ENCODE measurements around the gene CABLES1. TPM values are rescaled to one million over a fixed set of nuclear protein-coding genes. Genes with fewer than 3 reads are reported as not detected.
A peak's percentile ranks its signal among the peaks of the same experiment; 100 is the strongest.

The CABLES1 gene
- total and polyA plus RNA-seq, 2 of the 4 experiments (the other 2 are of a cell fraction), result 4.7 to 5.7 TPM

DNA sequence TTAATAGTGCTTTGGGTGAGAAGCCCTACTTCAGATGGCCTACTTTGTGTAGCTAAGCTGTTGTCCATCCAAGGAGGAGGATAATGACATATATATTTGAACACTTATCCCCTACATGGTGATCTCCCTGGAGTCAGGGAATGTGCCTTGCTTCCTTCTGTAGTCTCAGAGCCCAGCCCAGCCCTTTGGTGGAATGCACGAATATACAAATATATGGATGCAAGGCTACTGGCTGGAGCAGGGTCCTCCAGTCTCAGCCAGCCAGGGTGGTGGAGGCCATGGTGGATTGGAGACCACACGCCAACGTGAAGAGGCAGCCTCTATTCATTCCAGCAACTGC, 167.2 kb downstream of the CABLES1 start:
- H2AK5ac ChIP-seq (ENCODE audit: low read depth, low read length), result peak overlapping the region; percentile 92; the same call in 1 of the 2 replicates
- H3K36me3 ChIP-seq (ENCODE audit: control insufficient read depth, insufficient read depth, low read length), result no peaks in the 10 kb centered on the region
- dilution Hi-C loops (cut with HindIII; ENCODE audit: low sequenced_read_pairs, unreplicated experiment) (no loop called here), in situ Hi-C loops (cut with MboI; ENCODE audit: low sequenced_read_pairs) (no loop called here), intact Hi-C loops (cut with micrococcal nuclease) (loop anchor here (5.0 kb wide), 1 partner anchor 75 kb away; no protein-coding TSS in a partner anchor)
- DNase-seq, result no peak
- no peak overlapping the region for H3K9ac ChIP-seq (ENCODE audit: low read depth, low read length)
- H4K91ac ChIP-seq (ENCODE audit: insufficient read depth, low read depth, low read length), result peak overlapping the region; percentile 83
- ATAC-seq (ENCODE audit: low read depth), result peak; percentile 53
- peak overlapping the region; percentile 28; the same call in 1 of the 2 replicates for H3K23ac ChIP-seq (ENCODE audit: low read depth, low read length)
- no peak overlapping the region for H3K4me3 ChIP-seq (ENCODE audit: insufficient read depth, low read depth, low read length)
- H4K5ac ChIP-seq (ENCODE audit: low read depth, low read length), result peak overlapping the region; percentile 21
- ChIA-PET POLR2A (ENCODE audit: unreplicated experiment) (no interaction called here), CTCF (no interaction called here)
- BruUV-seq (replicated peaks), result no TSS peak
- H2BK15ac ChIP-seq (ENCODE audit: low read depth, low read length), result peak overlapping the region; percentile 23; the same call in 2 of the 3 replicates
- no peak overlapping the region for H2AK9ac ChIP-seq (replicated peaks; ENCODE audit: low read depth, low read length, poor library complexity)
- H3K4ac ChIP-seq (ENCODE audit: low read depth, low read length), result peak overlapping the region; percentile 71
- H3K4me1 ChIP-seq (ENCODE audit: control insufficient read depth, insufficient read depth, low read length), result peaks cover 31% of the 10 kb centered on the region
- no peaks in the 10 kb centered on the region for H3K9me3 ChIP-seq (ENCODE audit: control insufficient read depth, insufficient read depth, low read length)
- no peak overlapping the region for H3K4me2 ChIP-seq (ENCODE audit: low read depth, low read length)
- no peaks in the 10 kb centered on the region for H3K79me1 ChIP-seq (ENCODE audit: low read depth in 1 of 2, low read length in 2 of 2)
- H3K56ac ChIP-seq (ENCODE audit: extremely low read depth, insufficient read depth, low read length), result no peak overlapping the region; the same call in 1 of the 2 replicates
- peak overlapping the region; percentile 91 for H3K18ac ChIP-seq (ENCODE audit: low read depth, low read length)
- peak overlapping the region; percentile 3 to 83; a peak in 3 of 4 replicates for H4K8ac ChIP-seq (ENCODE audit: low read depth in 2 of 2, low read length in 2 of 2)
- TF ChIP-seq RAD21 (IDR thresholded peaks at IDR 0.05; ENCODE audit: low read length) (no peak), SMC3 (IDR thresholded peaks at IDR 0.05; ENCODE audit: low read depth, low read length) (no peak), POLR2A (IDR thresholded peaks at IDR 0.05; ENCODE audit: low read depth, low read length) (no peak), CEBPB (IDR thresholded peaks at IDR 0.05; ENCODE audit: low read depth, low read length) (no peak), MAFK (IDR thresholded peaks at IDR 0.05; ENCODE audit: low read depth, low read length) (no peak), MAZ (IDR thresholded peaks at IDR 0.05; ENCODE audit: borderline replicate concordance, low read depth, low read length) (no peak)
- H3K14ac ChIP-seq (replicated peaks; ENCODE audit: low read depth, low read length), result peak overlapping the region; percentile 35
- H2BK5ac ChIP-seq (ENCODE audit: low read depth, low read length, poor library complexity, severe bottlenecking), result peak overlapping the region; percentile 97
- H2BK120ac ChIP-seq (ENCODE audit: low read depth, low read length), result peak overlapping the region; percentile 95
- peak overlapping the region; percentile 48 for H3K27ac ChIP-seq (ENCODE audit: insufficient read depth, low read length)
- peak overlapping the region; percentile 72 for H2BK20ac ChIP-seq (ENCODE audit: low read depth, low read length)
- no peaks in the 10 kb centered on the region for H3K27me3 ChIP-seq (ENCODE audit: control insufficient read depth, insufficient read depth, low read length)
- H4K20me1 ChIP-seq (ENCODE audit: insufficient read depth, low read length), result no peaks in the 10 kb centered on the region
- WGBS, 2 experiments (ENCODE audit: extremely low coverage in 2 of 2, insufficient read length in 1 of 2), result 100% methylated on average over 1 of the region's 3 CpGs; no CpG with 5 or more reads in 1 of the 2 experiments
- H2AFZ ChIP-seq (replicated peaks; ENCODE audit: low read length, poor library complexity), result peak overlapping the region; percentile 11
- H3K9me1 ChIP-seq (ENCODE audit: insufficient read depth, low read length), result peaks cover 25% of the 10 kb centered on the region
